DND-41 (cell line): ENCODE measurements around the gene TAF4.

ENCODE experiments used
- ATAC-seq: fragments of 200-7000 bp; cut with Tn5 transposase; 3 replicates; pipeline ENCODE4 v1.9.1; 2021; ENCODE audit warnings: low read depth; ENCODE audit not compliant: insufficient read depth
- DNase-seq: peaks from one replicate; pipeline ENCODE4 v3.0.0-alpha.2; 2020
- H2AFZ ChIP-seq: 2 replicates; pipeline ENCODE4 v1.6.0; 2012; ENCODE audit warnings: low read depth, low read length
- H3K27ac ChIP-seq: 2 replicates; pipeline ENCODE4 v1.5.1; 2012; ENCODE audit warnings: low read length, inconsistent platforms
- H3K27me3 ChIP-seq: fragments of 200-600 bp; sonication (generic); 2 replicates; pipeline ENCODE4 v1.6.0; 2012; ENCODE audit warnings: low read length, mild to moderate bottlenecking, inconsistent platforms; ENCODE audit not compliant: insufficient read depth, poor library complexity
- H3K36me3 ChIP-seq: 2 replicates; pipeline ENCODE4 v1.5.1; 2012; ENCODE audit warnings: low read length, inconsistent platforms; ENCODE audit not compliant: insufficient read depth
- H3K4me1 ChIP-seq: 2 replicates; pipeline ENCODE4 v1.5.1; 2012; ENCODE audit warnings: mild to moderate bottlenecking, low read length; ENCODE audit not compliant: insufficient read depth
- H3K4me2 ChIP-seq: 2 replicates; pipeline ENCODE4 v1.6.0; 2012; ENCODE audit warnings: mild to moderate bottlenecking, moderate library complexity, low read length, inconsistent platforms; ENCODE audit not compliant: insufficient read depth
- H3K4me3 ChIP-seq, 2 experiments: fragments of 200-600 bp in 1 of 2; shearing (Covaris generic) in 1 of 2; 2 replicates each; pipeline ENCODE4 v1.5.1; 2012 to 2016; ENCODE audit warnings: inconsistent platforms in 2 of 2, low read length in 2 of 2, mild to moderate bottlenecking in 2 of 2, low read depth in 1 of 2, moderate library complexity in 1 of 2
- H3K79me2 ChIP-seq: 2 replicates; pipeline ENCODE4 v1.6.0; 2012; ENCODE audit warnings: low read length, inconsistent platforms; ENCODE audit not compliant: insufficient read depth
- H3K9ac ChIP-seq: 2 replicates; pipeline ENCODE4 v1.6.0; 2012; ENCODE audit warnings: low read depth, mild to moderate bottlenecking, inconsistent platforms, low read length, moderate library complexity
- H3K9me3 ChIP-seq: 2 replicates; pipeline ENCODE4 v1.5.1; 2012; ENCODE audit warnings: low read length, moderate library complexity, mild to moderate bottlenecking, inconsistent platforms; ENCODE audit not compliant: insufficient read depth, severe bottlenecking
- H4K20me1 ChIP-seq: 2 replicates; pipeline ENCODE4 v1.6.0; 2012; ENCODE audit warnings: low read length; ENCODE audit not compliant: insufficient read depth
- EZH2 ChIP-seq: IDR thresholded peaks from 3 replicates; pipeline ENCODE4 v1.6.1; 2012; ENCODE audit warnings: borderline replicate concordance, low read depth, mild to moderate bottlenecking, moderate library complexity, low read length, inconsistent platforms; ENCODE audit not compliant: severe bottlenecking
- TF ChIP-seq, protein P1 (sequence below): IDR thresholded peaks from 2 replicates; pipeline ENCODE4 v1.5.1; 2012; ENCODE audit warnings: borderline replicate concordance, low read length, moderate library complexity, mild to moderate bottlenecking; ENCODE audit not compliant: poor library complexity, severe bottlenecking; ENCODE audit errors: extremely low read depth

The TAF4 gene

DNA sequence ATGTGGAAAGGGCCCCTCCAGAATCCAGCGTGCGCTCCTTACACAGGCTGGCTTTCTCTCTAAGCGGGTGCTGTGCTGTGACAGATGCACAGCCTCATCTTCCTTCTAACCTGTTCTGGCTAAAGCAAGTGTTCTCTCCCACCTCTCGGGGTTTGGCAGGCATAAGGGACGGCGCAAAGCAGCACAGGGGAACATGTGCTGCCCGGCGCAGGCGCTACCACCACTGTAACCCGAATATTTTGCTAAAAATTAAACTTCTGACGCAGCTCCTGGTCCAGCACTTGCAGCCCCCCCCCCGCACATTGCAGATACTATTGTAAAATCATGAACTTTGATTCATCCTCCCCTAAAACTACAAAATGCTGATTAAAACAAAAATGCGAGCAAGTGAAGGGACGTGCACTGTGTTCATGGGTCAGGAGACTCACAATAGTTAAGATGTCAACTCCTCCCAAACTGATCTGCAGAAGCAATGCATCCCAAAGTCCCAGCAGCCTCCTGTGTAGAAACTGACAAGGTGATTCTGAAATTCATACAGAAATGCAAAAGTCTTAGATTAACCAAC is 43.0 kb downstream of the TAF4 start:
- Histone ChIP-seq H3K36me3 (0 out of 2 replicates have a peak, but pooled peaks cover 7% of the 10 kb centered on the region), H3K4me2 (no peak overlapping the region), H4K20me1 (peaks cover 95% of the 10 kb centered on the region), H3K27ac (no peak overlapping the region), H3K4me1 (no peaks in the 10 kb centered on the region), H3K79me2 (peaks cover 97% of the 10 kb centered on the region), H3K27me3 (no peaks in the 10 kb centered on the region), H3K4me3 (no peak overlapping the region), H3K9me3 (no peaks in the 10 kb centered on the region), H3K9ac (no peak overlapping the region), H2AFZ (no peak overlapping the region)
- TF ChIP-seq EZH2, result no peak
- TF ChIP-seq, protein P1, sequence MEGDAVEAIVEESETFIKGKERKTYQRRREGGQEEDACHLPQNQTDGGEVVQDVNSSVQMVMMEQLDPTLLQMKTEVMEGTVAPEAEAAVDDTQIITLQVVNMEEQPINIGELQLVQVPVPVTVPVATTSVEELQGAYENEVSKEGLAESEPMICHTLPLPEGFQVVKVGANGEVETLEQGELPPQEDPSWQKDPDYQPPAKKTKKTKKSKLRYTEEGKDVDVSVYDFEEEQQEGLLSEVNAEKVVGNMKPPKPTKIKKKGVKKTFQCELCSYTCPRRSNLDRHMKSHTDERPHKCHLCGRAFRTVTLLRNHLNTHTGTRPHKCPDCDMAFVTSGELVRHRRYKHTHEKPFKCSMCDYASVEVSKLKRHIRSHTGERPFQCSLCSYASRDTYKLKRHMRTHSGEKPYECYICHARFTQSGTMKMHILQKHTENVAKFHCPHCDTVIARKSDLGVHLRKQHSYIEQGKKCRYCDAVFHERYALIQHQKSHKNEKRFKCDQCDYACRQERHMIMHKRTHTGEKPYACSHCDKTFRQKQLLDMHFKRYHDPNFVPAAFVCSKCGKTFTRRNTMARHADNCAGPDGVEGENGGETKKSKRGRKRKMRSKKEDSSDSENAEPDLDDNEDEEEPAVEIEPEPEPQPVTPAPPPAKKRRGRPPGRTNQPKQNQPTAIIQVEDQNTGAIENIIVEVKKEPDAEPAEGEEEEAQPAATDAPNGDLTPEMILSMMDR, result no peak
- DNase-seq, result no peak
- ATAC-seq, result no peak

DNA sequence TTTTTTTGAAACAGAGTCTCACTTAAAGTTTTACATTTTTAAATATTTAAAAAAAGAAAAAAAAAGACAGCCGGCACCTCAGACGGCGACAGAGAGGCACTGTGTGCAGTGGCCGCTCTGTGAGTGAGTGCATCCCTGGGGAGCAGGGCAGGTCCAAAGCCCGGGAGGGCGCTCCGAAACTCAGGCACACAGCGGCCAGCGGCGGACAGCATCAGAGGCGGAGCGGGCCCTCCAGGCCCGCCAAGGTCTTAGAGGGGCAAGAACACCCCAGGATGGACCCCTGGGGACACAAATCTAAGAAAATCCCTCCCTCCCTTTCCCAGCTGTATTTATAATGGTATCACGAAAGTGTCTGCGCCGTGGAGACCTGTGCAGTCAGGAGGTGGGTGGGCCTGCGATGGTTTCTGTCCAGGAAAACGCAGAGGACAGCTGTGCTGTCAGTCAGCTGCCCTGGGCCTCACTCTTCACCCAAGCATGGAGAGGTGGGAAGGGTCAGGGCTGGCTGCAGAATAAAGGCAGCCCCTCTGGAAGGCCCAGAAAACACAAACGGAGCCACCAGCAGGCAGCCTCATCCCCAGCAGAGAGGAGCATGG is 43.8 kb downstream of the TAF4 start:
- Histone ChIP-seq H3K79me2 (peaks cover 96% of the 10 kb centered on the region), H3K4me2 (no peak overlapping the region), H3K36me3 (0 out of 2 replicates have a peak, but pooled peaks cover 7% of the 10 kb centered on the region), H4K20me1 (peaks cover 90% of the 10 kb centered on the region), H2AFZ (no peak overlapping the region), H3K9me3 (no peaks in the 10 kb centered on the region), H3K9ac (no peak overlapping the region), H3K4me3 (no peak overlapping the region), H3K27ac (no peak overlapping the region), H3K27me3 (no peaks in the 10 kb centered on the region), H3K4me1 (no peaks in the 10 kb centered on the region)
- TF ChIP-seq, protein P1, result no peak
- no peak for TF ChIP-seq EZH2
- no peak for DNase-seq
- no peak for ATAC-seq

DNA sequence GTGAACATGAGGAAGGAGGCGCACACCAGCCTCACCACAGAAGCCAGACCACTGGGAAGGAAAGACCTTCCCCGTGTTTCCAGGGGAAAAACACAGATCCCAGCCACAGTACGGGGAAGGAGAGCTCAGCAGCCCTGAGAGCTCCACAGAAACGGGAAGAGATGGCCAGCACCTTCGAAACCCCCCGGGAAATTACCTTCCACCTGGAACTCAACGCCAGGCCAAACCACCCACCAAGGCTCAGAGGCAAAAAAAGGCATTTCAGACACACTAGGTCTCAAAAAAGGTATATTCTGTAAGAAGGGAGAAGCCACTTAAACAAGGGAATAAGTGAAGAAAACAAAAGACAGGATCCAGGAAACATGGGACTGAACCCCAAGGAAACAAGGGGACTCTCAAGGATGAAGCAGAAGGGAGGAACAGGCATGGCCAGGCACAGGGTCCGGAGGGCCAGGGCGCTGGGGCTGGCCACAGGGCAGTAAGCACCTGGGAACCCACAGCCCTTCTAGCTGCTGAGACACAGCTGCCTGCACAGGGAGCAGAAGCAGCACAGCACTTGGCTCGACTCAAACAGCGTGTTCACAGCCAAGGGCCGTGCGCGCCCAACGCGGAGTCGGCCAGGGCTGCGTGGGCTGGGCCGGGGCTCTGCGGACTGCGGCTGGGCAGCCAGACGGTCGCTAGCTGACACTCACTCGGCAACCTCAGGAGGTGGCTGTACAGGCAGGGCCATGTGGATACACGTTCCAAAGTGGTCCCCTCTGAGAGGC is 44.6 kb downstream of the TAF4 start:
- Histone ChIP-seq H4K20me1 (peaks cover 90% of the 10 kb centered on the region), H3K36me3 (0 out of 2 replicates have a peak, but pooled peaks cover 2% of the 10 kb centered on the region), H3K4me1 (no peaks in the 10 kb centered on the region), H3K4me3 (no peak overlapping the region), H2AFZ (no peak overlapping the region), H3K27ac (no peak overlapping the region), H3K9me3 (no peaks in the 10 kb centered on the region), H3K4me2 (no peak overlapping the region), H3K27me3 (no peaks in the 10 kb centered on the region), H3K79me2 (peaks cover 96% of the 10 kb centered on the region), H3K9ac (no peak overlapping the region)
- ATAC-seq, result no peak
- TF ChIP-seq, protein P1, result no peak
- no peak for TF ChIP-seq EZH2
- DNase-seq, result no peak
